HG03159 (cell line): ENCODE results near the gene SMAD5.

Experiments used
- ATAC-seq: cut with Tn5 transposase; IDR thresholded peaks from one replicate; pipeline ENCODE4 v1.9.1; 2021; ENCODE audit warnings: mild to moderate bottlenecking, moderate library complexity; ENCODE audit not compliant: unreplicated experiment

SMAD5 gene

GRCh38 chr5:136132557-136133221 lies at the start of gene SMAD5:
Gene SMAD5 (plus strand): TSS chr5:136132845. CDS start chr5:136153761, 20,916 bp downstream.
- peak; percentile 92 for ATAC-seq

GRCh38 chr5:136084698-136085097 lies 47.9 kb upstream of the SMAD5 start:
- no peak for ATAC-seq

- no peak for ATAC-seq
Measured at GRCh38 chr5:136086783-136087566, 45.7 kb upstream of the SMAD5 start.

GRCh38 chr5:136087961-136088871 lies 44.4 kb upstream of the SMAD5 start:
- ATAC-seq = no peak

GRCh38 chr5:136089791-136090190 lies 42.9 kb upstream of the SMAD5 start:
- ATAC-seq = no peak

- no peak for ATAC-seq
Measured at GRCh38 chr5:136090319-136090718, 42.3 kb upstream of the SMAD5 start.

GRCh38 chr5:136094189-136094912 lies 38.3 kb upstream of the SMAD5 start:
- ATAC-seq = no peak

- no peak for ATAC-seq
Measured at GRCh38 chr5:136094913-136095641, 37.6 kb upstream of the SMAD5 start.

GRCh38 chr5:136098176-136098575 lies 34.5 kb upstream of the SMAD5 start:
- no peak for ATAC-seq

- ATAC-seq = no peak
Measured at GRCh38 chr5:136099870-136100269, 32.8 kb upstream of the SMAD5 start.

GRCh38 chr5:136101884-136102283 lies 30.8 kb upstream of the SMAD5 start:
- no peak for ATAC-seq

GRCh38 chr5:136103118-136103517 lies 29.5 kb upstream of the SMAD5 start:
- peak; percentile 48 for ATAC-seq

GRCh38 chr5:136104306-136104965 lies 28.2 kb upstream of the SMAD5 start:
- ATAC-seq = no peak

- ATAC-seq = no peak
Measured at GRCh38 chr5:136106351-136107031, 26.2 kb upstream of the SMAD5 start.

- peak; percentile 48 for ATAC-seq
Measured at GRCh38 chr5:136108180-136108611, 24.4 kb upstream of the SMAD5 start.

- ATAC-seq = no peak
Measured at GRCh38 chr5:136108766-136109165, 23.9 kb upstream of the SMAD5 start.

- no peak for ATAC-seq
Measured at GRCh38 chr5:136109453-136110135, 23.1 kb upstream of the SMAD5 start.

GRCh38 chr5:136113606-136114005 lies 19.0 kb upstream of the SMAD5 start:
- ATAC-seq = no peak
